HG02678 (cell line): Measurements from ENCODE around the gene LINC00632.

Experiments used
- ATAC-seq: cut with Tn5 transposase; IDR thresholded peaks from one replicate; pipeline ENCODE4 v1.9.1; 2021; ENCODE audit warnings: mild to moderate bottlenecking, moderate library complexity; ENCODE audit not compliant: unreplicated experiment

Gene LINC00632

DNA sequence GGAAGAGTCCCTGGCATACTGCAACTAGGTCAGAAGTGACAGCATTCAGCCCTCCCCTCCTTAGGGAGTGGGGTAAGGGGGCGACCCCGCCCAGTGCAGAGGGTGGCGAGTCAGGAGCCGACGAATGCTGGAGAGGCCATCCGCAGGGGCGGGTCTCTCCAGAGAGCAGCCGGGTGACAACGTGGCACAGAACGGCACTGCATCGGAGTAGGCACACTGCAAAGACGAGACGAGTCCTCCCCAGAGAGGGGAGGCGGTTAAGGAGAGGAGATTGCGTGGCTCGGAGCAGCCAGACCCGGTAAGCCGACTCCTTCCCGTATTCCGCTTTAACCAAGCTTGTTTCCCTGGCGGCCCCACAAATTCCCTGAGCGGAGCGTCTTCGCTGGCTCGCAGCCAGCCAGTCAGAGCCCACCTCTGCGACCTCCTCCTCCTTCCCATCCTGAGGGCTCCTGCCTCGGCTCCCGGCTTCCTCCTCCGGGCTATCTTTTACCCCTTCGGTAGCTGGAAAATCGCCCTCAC, 54.9 kb downstream of the LINC00632 start:
- no peak for ATAC-seq

DNA sequence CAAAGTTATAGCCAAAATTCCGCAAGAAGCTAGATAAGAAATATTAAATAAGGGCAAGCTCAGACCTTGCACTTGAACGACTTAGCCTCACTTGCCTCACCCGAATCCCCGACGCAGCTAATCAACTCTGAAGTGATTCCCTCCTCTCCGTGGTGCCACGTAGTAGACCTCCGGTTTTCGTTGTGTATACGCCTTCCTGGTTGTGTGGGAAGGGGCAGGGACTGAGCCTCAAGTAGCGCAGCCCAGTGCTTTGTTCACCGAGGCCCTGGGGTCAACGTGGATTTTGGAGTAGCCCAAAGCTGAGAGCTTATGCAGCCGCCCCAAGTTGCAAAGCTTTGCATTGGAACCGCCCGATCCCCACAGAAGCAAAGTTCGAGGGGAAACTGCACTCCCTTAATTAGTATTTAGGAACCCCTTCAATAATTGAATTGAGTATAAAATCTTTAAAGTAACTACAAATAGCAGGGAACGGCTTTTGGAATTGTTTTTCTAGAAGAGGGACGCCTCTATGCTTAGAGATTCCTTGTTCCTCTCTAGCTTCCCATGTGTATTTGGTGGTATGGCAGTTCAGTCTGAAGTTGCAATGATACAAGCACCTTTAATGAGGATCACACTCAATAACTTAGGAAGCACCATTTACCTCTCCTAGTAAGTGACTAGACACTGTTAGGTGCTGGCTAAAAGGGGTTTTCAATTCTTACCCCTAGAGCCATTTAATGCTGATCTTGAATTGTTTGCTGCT, 55.7 kb downstream of the LINC00632 start:
- no peak for ATAC-seq

DNA sequence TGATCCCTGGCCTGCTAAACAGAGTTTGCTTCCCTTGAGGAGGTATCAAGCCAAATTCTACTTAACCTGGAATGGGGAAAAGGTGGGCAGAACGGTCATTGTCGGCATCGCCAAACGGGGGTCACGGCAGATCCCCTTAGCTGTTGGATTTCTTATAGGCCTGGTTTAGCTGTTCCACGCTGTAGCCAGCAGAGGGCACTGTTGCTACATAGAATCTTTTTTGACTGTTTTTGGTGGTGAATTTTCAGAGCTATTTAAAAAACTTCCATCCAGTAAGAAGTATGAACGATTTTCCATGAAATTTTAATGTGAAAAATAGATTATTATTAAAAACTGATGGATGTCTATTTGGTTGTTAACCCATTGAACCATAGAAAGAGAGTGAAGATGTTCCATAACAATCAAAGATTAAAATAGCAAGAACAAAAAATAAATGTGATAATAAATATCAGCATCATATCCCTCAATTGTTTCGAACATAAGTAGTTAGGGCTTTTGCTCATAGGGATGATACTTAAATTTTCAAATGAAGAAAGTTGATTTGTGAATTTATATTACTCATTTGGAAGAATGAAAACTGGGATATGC, 56.6 kb downstream of the LINC00632 start:
- no peak for ATAC-seq

DNA sequence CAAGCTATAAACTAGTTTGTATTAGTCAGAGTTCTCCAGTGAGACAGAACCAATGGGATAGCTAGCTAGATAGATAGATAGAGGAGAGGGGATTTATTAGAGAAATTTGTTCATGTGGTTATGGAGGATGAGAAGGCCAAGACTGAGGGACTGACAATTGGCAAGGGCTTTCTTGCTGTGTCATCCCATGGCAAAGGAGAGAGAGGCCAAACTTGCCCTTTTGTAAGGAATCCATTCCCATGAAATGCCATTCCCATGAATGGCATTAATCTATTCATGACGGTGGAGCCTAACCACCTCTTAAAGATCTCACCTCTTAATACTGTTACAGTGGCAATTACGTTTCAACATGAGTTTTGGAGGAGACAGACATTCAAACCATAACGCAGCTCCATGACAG, 58.1 kb downstream of the LINC00632 start:
- ATAC-seq, result no peak

GRCh38 chrX:140775211-140775610, 65.7 kb downstream of the LINC00632 start:
- ATAC-seq, result no peak

DNA sequence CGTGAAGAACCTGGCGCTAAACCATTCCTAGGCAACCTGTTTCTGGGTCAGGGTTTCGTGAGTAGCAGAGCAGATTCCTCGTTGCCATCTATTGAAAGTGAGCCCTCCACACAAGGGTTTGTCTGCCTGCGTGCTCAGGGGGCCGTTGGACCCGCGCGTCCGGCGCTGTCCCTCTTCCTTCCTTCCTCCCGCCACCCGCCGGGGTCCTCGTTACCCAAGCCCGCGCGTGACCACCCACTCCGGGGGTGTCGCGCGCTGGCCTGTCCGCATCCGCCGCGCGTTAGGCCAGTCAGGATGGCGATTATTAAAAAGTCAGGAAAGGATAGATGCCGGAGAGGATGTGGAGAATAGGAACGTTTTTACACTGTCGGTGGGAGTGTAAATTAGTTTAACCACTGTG, 66.8 kb downstream of the LINC00632 start:
- ATAC-seq, result no peak

GRCh38 chrX:140794642-140795041, 85.1 kb downstream of the LINC00632 start:
- no peak for ATAC-seq

DNA sequence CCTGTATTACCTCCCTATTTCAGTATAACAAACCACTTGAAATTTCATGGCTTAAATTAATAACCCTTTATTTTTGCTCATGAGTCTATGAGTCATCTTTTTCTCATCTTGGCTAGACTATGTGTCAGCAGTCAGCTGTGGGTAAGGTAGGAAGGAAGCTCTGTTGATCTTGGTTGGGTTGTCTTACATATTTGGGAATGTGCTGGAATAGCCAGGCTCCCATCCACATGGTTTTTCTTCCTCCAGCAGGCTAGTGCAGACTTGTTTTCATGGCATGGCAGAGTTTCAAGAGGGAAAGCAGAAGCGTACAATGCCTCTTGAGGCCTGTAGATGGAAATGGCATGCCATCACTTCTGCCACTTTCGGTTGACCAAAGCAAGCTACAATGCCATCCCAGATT, 89.7 kb downstream of the LINC00632 start:
- ATAC-seq, result no peak

DNA sequence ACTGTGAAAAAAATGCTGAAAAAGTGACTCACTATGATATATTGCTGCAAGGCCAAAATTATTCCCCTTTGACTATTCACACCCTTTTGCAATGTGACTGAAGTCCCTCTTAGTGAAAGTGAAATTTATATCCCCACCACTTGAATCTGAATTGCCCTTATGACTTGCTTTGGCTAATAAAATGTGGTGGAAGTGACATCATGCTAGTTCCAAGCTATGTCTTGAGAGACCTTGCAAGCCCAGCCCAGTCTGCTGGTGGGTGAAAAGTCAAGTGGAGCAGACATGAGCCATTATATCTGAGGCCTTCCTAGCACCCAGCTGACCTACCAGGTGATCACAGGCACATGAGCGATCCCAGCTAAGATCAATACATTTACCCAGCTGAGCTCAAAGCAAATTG, 94.7 kb downstream of the LINC00632 start:
- no peak for ATAC-seq

DNA sequence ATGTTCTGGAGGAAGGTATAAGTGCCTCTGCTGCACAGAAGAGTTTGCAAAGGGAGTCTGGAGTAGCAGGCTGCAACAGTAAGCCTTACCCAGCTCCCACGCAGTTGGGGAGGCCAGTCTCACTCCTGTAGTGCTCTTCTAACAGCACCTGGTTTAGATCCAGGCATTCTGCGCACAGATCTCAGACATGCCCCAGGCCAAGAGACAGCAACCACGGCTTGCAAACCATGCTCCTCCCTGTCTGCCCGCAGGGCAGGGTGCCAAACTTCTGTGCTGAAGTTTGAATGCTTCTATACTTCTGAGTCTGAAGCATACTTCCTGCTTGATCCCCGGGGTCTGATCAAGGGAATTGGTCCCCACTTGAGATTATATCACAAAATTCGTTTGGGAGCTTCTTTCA, 106.3 kb downstream of the LINC00632 start:
- no peak for ATAC-seq

- no peak for ATAC-seq
Observed at GRCh38 chrX:140817943-140818342, 108.4 kb downstream of the LINC00632 start.

- ATAC-seq, result no peak
Observed at GRCh38 chrX:140821280-140821679, 111.7 kb downstream of the LINC00632 start.

DNA sequence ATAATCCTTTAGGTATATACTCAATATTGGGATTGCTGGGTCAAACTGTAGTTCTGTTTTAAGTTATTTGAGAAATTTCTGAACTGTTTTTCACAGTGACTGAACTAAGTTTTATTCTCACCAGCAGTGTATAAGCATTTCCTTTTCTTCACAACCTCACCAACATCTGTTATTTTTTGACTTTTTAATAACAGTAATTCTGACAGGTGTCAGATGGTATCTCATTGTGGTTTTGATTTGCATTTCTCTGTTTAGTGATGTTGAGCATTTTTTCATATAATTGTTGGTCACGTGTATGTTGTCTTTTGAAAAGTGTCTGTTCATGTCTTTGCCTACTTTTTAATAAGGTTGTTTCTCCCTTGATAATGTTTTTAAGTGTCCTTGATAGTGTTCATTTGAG, 112.6 kb downstream of the LINC00632 start:
- ATAC-seq, result no peak

DNA sequence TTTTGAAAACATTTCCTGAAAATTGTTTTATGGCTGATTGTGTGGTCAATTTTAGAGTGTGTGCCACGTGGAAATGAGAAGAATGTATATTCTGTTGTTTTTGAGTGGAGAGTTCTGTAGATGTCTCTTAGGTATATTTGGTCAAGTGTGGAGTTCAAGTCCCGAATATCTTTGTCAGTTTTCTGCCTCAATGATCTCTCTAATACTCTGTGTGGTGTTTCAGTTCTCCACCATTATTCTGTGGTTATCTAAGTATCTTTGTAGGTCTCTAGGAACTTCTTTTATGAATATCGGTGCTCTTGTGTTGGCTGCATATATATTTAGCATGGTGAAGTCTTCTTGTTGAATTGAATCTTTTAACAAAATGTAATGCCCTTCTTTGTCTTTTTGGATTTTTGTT, 113.3 kb downstream of the LINC00632 start:
- no peak for ATAC-seq

DNA sequence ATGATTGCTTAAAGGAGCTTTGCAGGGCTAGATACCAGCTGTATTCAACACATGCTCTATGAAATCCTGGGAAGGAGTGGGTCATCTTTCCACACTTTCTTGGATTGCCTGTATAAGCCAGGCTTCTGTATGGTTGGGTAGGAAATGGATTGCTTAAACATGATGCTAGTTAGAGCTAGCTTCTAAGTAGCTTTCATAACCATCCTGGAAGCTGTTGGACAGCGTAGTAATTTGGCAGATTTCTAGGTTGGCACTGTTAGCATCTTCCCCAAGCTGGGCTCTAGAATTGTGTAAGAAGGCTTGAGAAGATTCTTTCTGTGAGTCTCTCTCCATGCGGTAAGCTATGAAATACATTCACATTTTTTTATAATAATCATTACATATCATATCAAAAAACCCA, 127.3 kb downstream of the LINC00632 start:
- no peak for ATAC-seq
